ENCODE measurements around the gene MTHFD2. TPM values are rescaled to one million over a fixed set of nuclear protein-coding genes. Genes with fewer than 3 reads are reported as not detected.
A peak's percentile ranks its signal among the peaks of the same experiment; 100 is the strongest.

MTHFD2 gene
- total RNA-seq, 1 donor from 2014 or later, result 101 TPM

GRCh38 chr2:74267068-74267467, 68.7 kb downstream of the MTHFD2 start:
- H3K4me1 Mint-ChIP-seq, result no peaks in the 10 kb centered on the region

More at GRCh38 chr2:74267068-74267467, 68.7 kb downstream of the MTHFD2 start:
- no peaks in the 10 kb centered on the region for H3K4me1 ChIP-seq
- H3K27ac Mint-ChIP-seq, result no peak overlapping the region
- no peak overlapping the region for H2AFZ ChIP-seq (replicated peaks)
- no peaks in the 10 kb centered on the region for H3K36me3 ChIP-seq
- no peaks in the 10 kb centered on the region for H3K79me2 ChIP-seq (ENCODE audit: low read depth)
- H3K27me3 Mint-ChIP-seq (ENCODE audit: insufficient read depth, low read depth), result peaks cover 7% of the 10 kb centered on the region
- no peak overlapping the region for H3K4me2 ChIP-seq
- H3K9me3 Mint-ChIP-seq, result no peaks in the 10 kb centered on the region
- no peak overlapping the region for H3K4me3 Mint-ChIP-seq
- H3K9me3 ChIP-seq (ENCODE audit: low read depth), result no peaks in the 10 kb centered on the region
- H3K9ac ChIP-seq, result no peak overlapping the region
- no peaks in the 10 kb centered on the region for H3F3A ChIP-seq (ENCODE audit: low read depth)
- no peaks in the 10 kb centered on the region for H3K36me3 Mint-ChIP-seq
- peak; percentile 45 for DNase-seq (ENCODE audit: low spot score)
- peak; percentile 40 for TF ChIP-seq CTCF (IDR thresholded peaks at IDR 0.05)
- TF ChIP-seq EZH2phosphoT487 (IDR thresholded peaks at IDR 0.05), result no peak
- no peak overlapping the region for H3K27ac ChIP-seq
- H4K20me1 ChIP-seq (ENCODE audit: low read depth), result no peaks in the 10 kb centered on the region
- H3K4me3 ChIP-seq, result no peak overlapping the region
- H3K27me3 ChIP-seq, result no peaks in the 10 kb centered on the region

Other genes starting within 250 kb of the MTHFD2 start
- gene TET3, start 213.7 kb upstream of the MTHFD2 start, total RNA-seq (ENCODE audit: low replicate concordance), result 6.2 and 9.1 TPM in 2 replicates
- gene BOLA3, start 50.7 kb upstream of the MTHFD2 start, total RNA-seq (ENCODE audit: low replicate concordance), result 56.2 and 76.5 TPM in 2 replicates
- gene MOB1A, start 19.7 kb upstream of the MTHFD2 start, total RNA-seq (ENCODE audit: low replicate concordance), result 125 and 163 TPM in 2 replicates
- 1.7 and 2.0 TPM in 2 replicates for gene SLC4A5, start 144.8 kb downstream of the MTHFD2 start, total RNA-seq (ENCODE audit: low replicate concordance)
- 100 and 134 TPM in 2 replicates for gene DCTN1, start 181.7 kb downstream of the MTHFD2 start, total RNA-seq (ENCODE audit: low replicate concordance)
- 1.8 and 6.0 TPM in 2 replicates for gene C2orf81, start 223.0 kb downstream of the MTHFD2 start, total RNA-seq (ENCODE audit: low replicate concordance)
- gene WDR54, start 223.1 kb downstream of the MTHFD2 start, total RNA-seq (ENCODE audit: low replicate concordance), result 88.1 and 138 TPM in 2 replicates
- gene RTKN, start 243.3 kb downstream of the MTHFD2 start, total RNA-seq (ENCODE audit: low replicate concordance), result 11.4 and 40.0 TPM in 2 replicates